SK-N-SH treated with all-trans-retinoic acid at 6 μM for 48 hours (cell line): ENCODE results near the gene CDH9.

Experiments
- ARNTL ChIP-seq: fragments of 450-650 bp; formaldehyde crosslinking; IDR thresholded peaks from 2 replicates; pipeline ENCODE4 v1.5.0; 2020; ENCODE audit warnings: low read depth, mild to moderate bottlenecking, moderate library complexity, borderline replicate concordance
- CSDC2 ChIP-seq: fragments of 250-450 bp; sonication (Bioruptor Pico); IDR thresholded peaks from 2 replicates; pipeline ENCODE4 v1.5.0; 2020; ENCODE audit warnings: mild to moderate bottlenecking, moderate library complexity
- CSRNP3 ChIP-seq: fragments of 250-450 bp; sonication (Bioruptor Pico); IDR thresholded peaks from 2 replicates; pipeline ENCODE4 v1.5.1; 2021; ENCODE audit warnings: mild to moderate bottlenecking, moderate library complexity
- PPARA ChIP-seq: fragments of 250-450 bp; sonication (Bioruptor Pico); IDR thresholded peaks from 2 replicates; pipeline ENCODE4 v1.5.0; 2020; ENCODE audit warnings: mild to moderate bottlenecking, borderline replicate concordance
- ZFP3 ChIP-seq: fragments of 250-450 bp; sonication (Bioruptor Pico); IDR thresholded peaks from 2 replicates; pipeline ENCODE4 v1.5.0; 2020; ENCODE audit warnings: mild to moderate bottlenecking, moderate library complexity
- ZFP30 ChIP-seq: fragments of 450-650 bp; formaldehyde crosslinking; IDR thresholded peaks from 2 replicates; pipeline ENCODE4 v1.5.0; 2022; ENCODE audit warnings: mild to moderate bottlenecking, moderate library complexity
- ZNF565 ChIP-seq: fragments of 450-650 bp; formaldehyde crosslinking; conservative IDR thresholded peaks from 2 replicates; pipeline ENCODE4 v1.5.0; 2020; ENCODE audit warnings: low read depth, mild to moderate bottlenecking, moderate library complexity

DNA sequence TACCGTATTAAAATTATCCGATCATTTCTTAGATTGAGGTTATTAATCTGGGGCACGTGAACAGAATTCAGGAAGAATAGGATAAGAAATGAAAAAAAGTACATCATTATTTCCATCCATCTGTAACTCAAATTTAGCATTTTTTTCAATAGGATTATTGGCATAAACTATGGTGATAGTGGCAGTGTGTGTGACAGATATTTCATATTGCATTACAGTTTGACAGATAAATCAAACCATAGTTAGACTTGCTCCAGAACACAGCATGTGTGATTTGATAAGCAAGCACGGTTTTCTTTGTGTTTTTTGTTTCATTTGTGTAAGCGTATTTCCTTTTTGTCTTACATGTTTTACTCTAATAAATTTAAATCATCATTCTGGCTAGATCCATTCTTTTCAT is 155.0 kb downstream of the CDH9 start:
- TF ChIP-seq ZFP30 (CRISPR knock-in tag), result no peak
- TF ChIP-seq ZNF565 (CRISPR knock-in tag), result no peak
- no peak for TF ChIP-seq CSDC2 (CRISPR knock-in tag)
- no peak for TF ChIP-seq ZFP3 (CRISPR knock-in tag)
- no peak for TF ChIP-seq PPARA (CRISPR knock-in tag)
- TF ChIP-seq CSRNP3 (CRISPR knock-in tag), result no peak
- no peak for TF ChIP-seq ARNTL
